Gastrocnemius medialis (tissue), 4 donors: Measurements from ENCODE around the gene RAB15. TPM values are rescaled to one million over a fixed set of nuclear protein-coding genes. Genes with fewer than 3 reads are reported as not detected.
A peak's percentile ranks its signal among the peaks of the same experiment; 100 is the strongest.

ENCODE experiments used
- ATAC-seq, 2 donors: fragments of 150-250 bp; one replicate each; pipeline ENCODE4 v1.9.1; 2016
- DNase-seq, 2 donors: peaks; one replicate each; pipeline ENCODE4 v3.0.0-alpha.2; 2019
- H3K27ac ChIP-seq, 4 donors: fragments of 200-600 bp; sonication (generic); 1 replicate in 1 of 4; 2 replicates in 3 of 4; pipeline ENCODE4 v1.5.1; 2016 to 2018; ENCODE audit warnings: mild to moderate bottlenecking in 2 of 4, moderate library complexity in 1 of 4
- H3K27me3 ChIP-seq, 3 donors: fragments of 200-600 bp; sonication (generic) in 2 of 3; 1 replicate in 1 of 3; 2 replicates in 2 of 3; pipeline versions ENCODE4 v1.5.1 to v1.6.0; 2016 to 2019; ENCODE audit warnings: mild to moderate bottlenecking in 1 of 3, moderate library complexity in 1 of 3
- H3K36me3 ChIP-seq, 2 donors: fragments of 200-600 bp; sonication (generic) in 1 of 2; one replicate each; pipeline ENCODE4 v1.5.1; 2017 to 2018
- H3K4me1 ChIP-seq, 2 donors: fragments of 200-600 bp; sonication (generic) in 1 of 2; one replicate each; pipeline ENCODE4 v1.5.1; 2016 to 2017; ENCODE audit warnings: mild to moderate bottlenecking in 2 of 2
- H3K4me3 ChIP-seq, 4 donors: fragments of 200-600 bp; sonication (generic) in 3 of 4; 1 replicate in 1 of 4; 2 replicates in 3 of 4; pipeline ENCODE4 v1.5.1; 2016 to 2019; ENCODE audit warnings: mild to moderate bottlenecking in 2 of 4
- H3K9me3 ChIP-seq, 3 donors: fragments of 200-600 bp; sonication (generic) in 2 of 3; 1 replicate in 1 of 3; 2 replicates in 2 of 3; pipeline ENCODE4 v1.5.1; 2016 to 2019
- POLR2A ChIP-seq, 2 donors: fragments of 450-650 bp; IDR thresholded peaks; one replicate each; pipeline ENCODE4 v1.6.1; 2017; ENCODE audit warnings: antibody characterized with exemption in 2 of 2, mild to moderate bottlenecking in 2 of 2, moderate library complexity in 2 of 2
- in situ Hi-C, 4 donors: fragments of 200-750 bp; cut with MboI; loops; one replicate each; pipeline versions ENCODE4 v1.15.0 to v1.8.0; 2017; ENCODE audit warnings: low sequenced_read_pairs in 4 of 4
- intact Hi-C: fragments of 100-400 bp; cut with DNase I; formaldehyde crosslinking; loops from one replicate; pipeline ENCODE4 v1.15.1; 2023; ENCODE audit warnings: low total_unique reads
- total RNA-seq, 4 donors: library from RNA; depleted of rRNA; stranded (reverse); fragments of >200 nt; gene quantifications; one replicate each; pipeline versions ENCODE4 v1.1.0 to v1.2.3, GENCODE V29; 2016
- TF ChIP-seq, protein P1 (sequence below), 5 experiments: fragments of 450-650 bp in 3 of 5; fragments of 200-600 bp in 2 of 5; sonication (generic) in 2 of 5; IDR thresholded peaks in 4 of 5; conservative IDR thresholded peaks in 1 of 5; 1 replicate in 4 of 5; 2 replicates in 1 of 5; pipeline ENCODE4 v1.5.1; 2016 to 2019; ENCODE audit warnings: antibody characterized with exemption in 5 of 5, mild to moderate bottlenecking in 3 of 5, moderate library complexity in 3 of 5

The RAB15 gene
- total RNA-seq, 4 donors from 2014 or later: 0.51 to 7.3 (median 2.0) TPM

DNA sequence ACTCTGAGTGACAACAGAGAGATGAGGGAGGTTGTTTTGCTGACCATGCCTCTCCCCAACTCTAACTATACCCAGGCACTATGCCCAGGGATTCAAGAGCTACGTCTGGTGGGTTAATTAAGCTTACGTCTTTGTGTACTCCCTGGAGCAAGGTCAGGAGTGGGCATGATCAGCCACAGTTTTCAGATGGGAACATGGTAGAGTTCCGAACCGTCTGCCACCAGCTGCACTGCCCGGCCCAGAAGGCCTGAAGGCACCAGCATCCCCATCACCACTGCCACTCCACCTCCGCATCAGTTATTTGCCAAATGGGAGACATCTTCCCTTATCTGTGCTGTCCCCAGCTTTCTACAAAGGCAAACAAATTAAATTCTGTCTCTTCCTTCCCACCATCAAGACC, 18.5 kb downstream of the RAB15 start:
- Histone ChIP-seq H3K27ac (peak overlapping the region in 3 of 4 donors; percentile 90 to 97 (median 90)), H3K9me3 (no peaks in the 10 kb centered on the region), H3K36me3 (no peaks in the 10 kb centered on the region), H3K4me3 (no peak overlapping the region), H3K4me1 (peaks cover 44 to 49% of the 10 kb centered on the region in 2 donors), H3K27me3 (no peaks in the 10 kb centered on the region)
- intact Hi-C loops: no loop called here
- ATAC-seq (no peak), DNase-seq (no peak)
- in situ Hi-C loops: no loop called here
- TF ChIP-seq, protein P1, sequence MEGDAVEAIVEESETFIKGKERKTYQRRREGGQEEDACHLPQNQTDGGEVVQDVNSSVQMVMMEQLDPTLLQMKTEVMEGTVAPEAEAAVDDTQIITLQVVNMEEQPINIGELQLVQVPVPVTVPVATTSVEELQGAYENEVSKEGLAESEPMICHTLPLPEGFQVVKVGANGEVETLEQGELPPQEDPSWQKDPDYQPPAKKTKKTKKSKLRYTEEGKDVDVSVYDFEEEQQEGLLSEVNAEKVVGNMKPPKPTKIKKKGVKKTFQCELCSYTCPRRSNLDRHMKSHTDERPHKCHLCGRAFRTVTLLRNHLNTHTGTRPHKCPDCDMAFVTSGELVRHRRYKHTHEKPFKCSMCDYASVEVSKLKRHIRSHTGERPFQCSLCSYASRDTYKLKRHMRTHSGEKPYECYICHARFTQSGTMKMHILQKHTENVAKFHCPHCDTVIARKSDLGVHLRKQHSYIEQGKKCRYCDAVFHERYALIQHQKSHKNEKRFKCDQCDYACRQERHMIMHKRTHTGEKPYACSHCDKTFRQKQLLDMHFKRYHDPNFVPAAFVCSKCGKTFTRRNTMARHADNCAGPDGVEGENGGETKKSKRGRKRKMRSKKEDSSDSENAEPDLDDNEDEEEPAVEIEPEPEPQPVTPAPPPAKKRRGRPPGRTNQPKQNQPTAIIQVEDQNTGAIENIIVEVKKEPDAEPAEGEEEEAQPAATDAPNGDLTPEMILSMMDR (IDR thresholded peaks at IDR 0.05 in 4 of 5, conservative IDR thresholded peaks at IDR 0.05 in 1 of 5): no peak
- TF ChIP-seq POLR2A (IDR thresholded peaks at IDR 0.05): no peak

DNA sequence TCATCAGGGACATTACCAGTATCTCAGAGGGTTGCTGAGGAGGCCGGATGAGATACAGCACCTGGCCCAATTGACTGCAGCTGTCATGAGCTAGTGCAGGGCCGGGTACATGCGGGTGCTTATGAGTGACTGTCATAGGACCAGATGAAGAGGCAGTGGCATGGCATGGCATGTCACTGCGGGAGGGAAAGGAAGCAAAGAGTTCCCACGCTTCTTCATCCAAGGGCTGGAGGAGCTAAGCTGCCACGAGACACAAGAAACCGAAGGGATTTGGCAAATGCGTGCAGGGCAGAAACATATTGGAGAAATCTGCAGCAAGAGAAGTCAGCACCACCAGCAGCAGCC, 18.9 kb downstream of the RAB15 start:
- Histone ChIP-seq H3K36me3 (no peaks in the 10 kb centered on the region), H3K4me3 (no peak overlapping the region), H3K9me3 (no peaks in the 10 kb centered on the region), H3K27me3 (no peaks in the 10 kb centered on the region), H3K27ac (peak overlapping the region; percentile 90 to 97 (median 92)), H3K4me1 (peaks cover 44 to 52% of the 10 kb centered on the region in 2 donors)
- TF ChIP-seq, protein P1 (IDR thresholded peaks at IDR 0.05 in 4 of 5, conservative IDR thresholded peaks at IDR 0.05 in 1 of 5): no peak
- TF ChIP-seq POLR2A (IDR thresholded peaks at IDR 0.05): no peak
- ATAC-seq (peak in 1 of 2 donors; percentile 14), DNase-seq (no peak)
- in situ Hi-C loops (no loop called here), intact Hi-C loops (no loop called here)

DNA sequence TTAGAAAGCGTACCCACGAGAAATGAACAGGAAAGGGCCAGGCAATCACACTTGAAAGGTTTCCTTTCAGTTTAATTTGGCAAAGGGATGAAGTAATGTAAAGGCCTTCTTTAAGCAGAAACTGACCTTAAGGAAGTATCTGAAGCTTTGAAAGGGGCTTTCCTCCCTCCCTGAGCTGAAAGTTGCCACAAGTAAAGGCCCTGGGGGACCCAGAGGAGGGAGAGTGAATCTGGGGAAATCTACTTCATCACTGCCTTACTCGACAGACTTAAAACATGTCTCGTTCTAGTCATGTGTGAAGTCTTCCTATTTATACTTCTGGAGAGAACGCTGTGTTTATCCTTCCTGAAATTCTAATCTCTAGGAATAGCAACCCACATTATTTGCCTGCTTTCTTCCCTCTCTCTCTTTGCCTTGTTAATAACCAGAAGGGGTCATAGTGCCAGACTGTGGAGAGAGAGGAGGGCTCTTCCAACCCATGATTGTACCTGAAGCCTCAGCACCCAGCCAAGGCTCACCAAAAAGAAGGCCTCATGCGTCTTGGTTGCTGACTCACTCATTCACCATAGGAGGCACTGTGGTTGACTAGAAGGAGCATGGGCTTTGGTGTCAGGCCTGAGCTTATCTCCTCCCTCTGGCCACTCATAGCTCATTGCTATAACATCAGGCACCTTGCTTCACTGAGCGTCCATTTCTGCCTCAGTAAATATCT, 19.4 kb downstream of the RAB15 start:
- peak in 1 of 2 donors; percentile 50 for ATAC-seq
- intact Hi-C loops (no loop called here), in situ Hi-C loops (no loop called here)
- DNase-seq: no peak
- peaks cover 0 to 3% of the 10 kb centered on the region in 2 donors for H3K36me3 ChIP-seq
- H3K4me1 ChIP-seq: peaks cover 44 to 56% of the 10 kb centered on the region in 2 donors
- peak overlapping the region; percentile 90 to 97 (median 92) for H3K27ac ChIP-seq
- H3K27me3 ChIP-seq: no peaks in the 10 kb centered on the region
- TF ChIP-seq, protein P1 (IDR thresholded peaks at IDR 0.05 in 4 of 5, conservative IDR thresholded peaks at IDR 0.05 in 1 of 5): no peak
- TF ChIP-seq POLR2A (IDR thresholded peaks at IDR 0.05): no peak
- no peak overlapping the region for H3K4me3 ChIP-seq
- no peaks in the 10 kb centered on the region for H3K9me3 ChIP-seq

DNA sequence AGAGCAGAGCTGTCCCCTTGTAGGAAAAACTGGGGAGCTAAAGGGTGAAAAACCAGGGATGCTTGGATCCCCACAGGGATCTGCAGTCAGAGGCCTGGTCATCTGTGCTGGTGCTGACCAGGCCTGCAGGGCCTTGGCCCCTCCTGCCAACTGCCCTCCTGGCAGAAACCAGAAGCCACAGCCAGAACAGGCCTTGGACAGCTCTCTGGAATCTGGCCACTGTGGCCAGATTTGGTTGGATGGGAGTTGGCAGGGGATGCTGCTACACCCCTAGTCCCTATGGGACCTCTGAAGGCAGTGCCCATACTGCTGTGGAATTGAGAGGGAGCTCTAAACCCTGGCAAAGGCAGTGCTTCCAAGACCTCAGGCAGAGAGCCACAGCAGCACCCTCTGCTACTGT, 20.4 kb downstream of the RAB15 start:
- no peaks in the 10 kb centered on the region for H3K27me3 ChIP-seq
- ATAC-seq (peak; percentile 34 to 40), DNase-seq (peak in 1 of 2 donors; percentile 49)
- no peak overlapping the region for H3K4me3 ChIP-seq
- TF ChIP-seq, protein P1 (IDR thresholded peaks at IDR 0.05 in 4 of 5, conservative IDR thresholded peaks at IDR 0.05 in 1 of 5): no peak
- no peak for TF ChIP-seq POLR2A (IDR thresholded peaks at IDR 0.05)
- no peaks in the 10 kb centered on the region for H3K9me3 ChIP-seq
- intact Hi-C loops: no loop called here
- in situ Hi-C loops: no loop called here
- H3K4me1 ChIP-seq: peaks cover 44 to 56% of the 10 kb centered on the region in 2 donors
- H3K36me3 ChIP-seq: peaks cover 0 to 8% of the 10 kb centered on the region in 2 donors
- H3K27ac ChIP-seq: peak overlapping the region; percentile 90 to 97 (median 92)
